GM21447 (cell line): ENCODE data around the gene HOXA3.

Experiments used
- ATAC-seq: cut with Tn5 transposase; IDR thresholded peaks from one replicate; pipeline ENCODE4 v1.9.1; 2021; ENCODE audit not compliant: unreplicated experiment

Gene HOXA3

GRCh38 chr7:27064159-27064558 lies 88.2 kb downstream of the HOXA3 start:
- no peak for ATAC-seq

- ATAC-seq = no peak
These were observed 89.4 kb downstream of the HOXA3 start for GRCh38 chr7:27062946-27063345.
